Aorta (tissue), 5 donors: ENCODE results near the gene ADAMTS8. TPM values are rescaled to one million over a fixed set of nuclear protein-coding genes. Genes with fewer than 3 reads are reported as not detected.

Source experiments
- ATAC-seq: fragments of 200-7000 bp; cut with Tn5 transposase; one replicate; pipeline ENCODE4 v1.9.1; 2022; ENCODE audit warnings: moderate library complexity; ENCODE audit not compliant: low FRiP score
- DNase-seq, 2 donors: peaks; one replicate each; pipeline ENCODE4 v3.0.0-alpha.2; 2020
- H3K27ac ChIP-seq, 2 donors: one replicate each; pipeline ENCODE4 v1.5.1; 2013; ENCODE audit warnings: low read length in 2 of 2, mild to moderate bottlenecking in 2 of 2, moderate library complexity in 2 of 2, control low read depth in 1 of 2, inconsistent platforms in 1 of 2, low read depth in 1 of 2
- H3K27me3 ChIP-seq, 2 donors: one replicate each; pipeline ENCODE4 v1.6.1; 2013; ENCODE audit warnings: control low read depth in 1 of 2, low read length in 1 of 2, mild to moderate bottlenecking in 1 of 2, moderate library complexity in 1 of 2; ENCODE audit not compliant: insufficient read depth in 2 of 2, control insufficient read depth in 1 of 2
- H3K36me3 ChIP-seq, 2 donors: one replicate each; pipeline ENCODE4 v1.6.1; 2013; ENCODE audit warnings: control low read depth in 1 of 2, low read length in 1 of 2, mild to moderate bottlenecking in 1 of 2; ENCODE audit not compliant: insufficient read depth in 2 of 2, control insufficient read depth in 1 of 2
- H3K4me1 ChIP-seq, 2 donors: one replicate each; pipeline ENCODE4 v1.6.1; 2013; ENCODE audit warnings: low read length in 2 of 2, control low read depth in 1 of 2, mild to moderate bottlenecking in 1 of 2, moderate library complexity in 1 of 2; ENCODE audit not compliant: insufficient read depth in 2 of 2, control insufficient read depth in 1 of 2
- H3K4me3 ChIP-seq, 2 donors: one replicate each; pipeline ENCODE4 v1.5.1; 2013; ENCODE audit warnings: low read length in 2 of 2, control low read depth in 1 of 2, mild to moderate bottlenecking in 1 of 2
- H3K9me3 ChIP-seq: one replicate; pipeline ENCODE4 v1.6.1; 2013; ENCODE audit warnings: mild to moderate bottlenecking, low read length; ENCODE audit not compliant: control insufficient read depth
- WGBS, 2 donors: extraction: QIAGEN DNeasy Blood & Tissue Kit; methylation state at CpG; one replicate each; pipeline ENCODE4 v1.1.7; 2013; 5-methylcytosine and 5-hydroxymethylcytosine counted together
- intact Hi-C, 2 donors: fragments of 100-400 bp; cut with DNase I; formaldehyde crosslinking; loops; one replicate each; pipeline versions ENCODE4 v1.14.2 to v1.15.0; 2022
- polyA plus RNA-seq, 2 donors: library from polyadenylated mRNA; stranded (reverse); fragments of 200-250 nt; gene quantifications; one replicate each; pipeline ENCODE4 v1.2.3, GENCODE V29; 2013
- total RNA-seq, 2 donors: library from RNA; stranded (reverse); fragmentation: NEBNext Ultra II Directional; extraction: Animal tissue kit (Norgen Biotek cat#: 25700); gene quantifications; one replicate each; pipeline ENCODE4 v1.2.1, GENCODE V29; 2021
- donor health status: healthy with polysubstance abuse.
- donor health status: Bipolar disorder and iron deficiency.
- donor health status: DM: no; HTN: no; CAD: no.
- donor health status: DM: no; HTN: no; CAD: no.
- donor health status: DM: yes; HTN: yes; CAD: no.

The ADAMTS8 gene
- total and polyA plus RNA-seq, 4 donors: 3.3 to 64.9 (median 7.2) TPM

DNA sequence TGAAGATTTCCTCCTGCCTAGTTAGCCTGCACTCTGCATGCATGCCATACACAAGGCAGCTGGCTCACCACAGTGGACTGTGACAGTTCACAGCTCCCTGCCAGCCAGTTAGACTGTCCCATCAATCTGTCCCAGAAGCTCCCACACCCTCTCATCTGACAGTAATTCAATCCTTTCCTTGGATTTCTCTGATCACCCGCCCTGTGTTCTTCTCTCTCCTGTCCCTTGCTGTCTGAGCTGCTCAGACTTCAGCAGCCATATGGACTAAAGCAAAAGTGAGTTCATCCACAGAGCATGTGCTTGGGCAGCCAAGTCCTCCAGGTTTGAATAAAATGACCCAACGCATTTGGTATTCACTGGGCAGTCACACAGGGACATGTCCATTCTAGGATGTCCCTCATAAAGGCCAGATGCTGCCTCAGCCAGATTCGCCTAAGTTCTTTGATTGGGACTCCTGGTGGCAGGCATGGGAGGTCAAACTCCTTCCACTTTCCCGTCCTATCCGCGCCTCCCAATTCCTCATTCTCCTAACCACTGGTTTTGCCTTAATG lies 59.2 kb downstream of the ADAMTS8 start:
- no peaks in the 10 kb centered on the region for H3K27me3 ChIP-seq
- no peak overlapping the region for H3K27ac ChIP-seq
- intact Hi-C loops: no loop called here
- no peaks in the 10 kb centered on the region for H3K36me3 ChIP-seq
- WGBS, 2 donors: 52 to 59% methylated on average over 6 of the region's 6 CpGs
- peaks cover 0 to 3% of the 10 kb centered on the region in 2 donors for H3K4me1 ChIP-seq
- H3K9me3 ChIP-seq: no peaks in the 10 kb centered on the region
- no peak overlapping the region for H3K4me3 ChIP-seq
- ATAC-seq (no peak), DNase-seq (no peak)

DNA sequence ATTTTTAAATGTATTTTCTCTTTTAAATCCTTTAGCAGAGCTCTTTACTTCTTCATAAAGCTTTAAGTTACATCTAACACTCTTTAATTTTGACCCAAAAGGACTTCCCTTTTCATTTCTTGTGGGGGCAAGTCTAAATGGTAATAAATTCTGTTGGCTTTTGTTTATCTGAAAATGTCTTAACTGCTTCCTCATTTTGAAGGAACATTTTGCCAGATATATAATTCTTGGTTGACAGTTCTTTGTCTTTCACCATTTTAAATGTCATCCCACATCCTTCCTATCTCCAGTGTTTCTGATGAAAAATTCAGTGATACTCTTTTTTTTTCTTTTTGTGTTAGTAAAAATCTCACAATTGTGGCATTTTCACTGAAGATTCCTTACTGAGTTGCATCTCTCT lies 69.0 kb downstream of the ADAMTS8 start:
- no peak overlapping the region for H3K4me3 ChIP-seq
- H3K9me3 ChIP-seq: peaks cover 2% of the 10 kb centered on the region
- DNase-seq (no peak), ATAC-seq (no peak)
- no peak overlapping the region for H3K27ac ChIP-seq
- no peaks in the 10 kb centered on the region for H3K4me1 ChIP-seq
- intact Hi-C loops: no loop called here
- no peaks in the 10 kb centered on the region for H3K36me3 ChIP-seq
- no peaks in the 10 kb centered on the region for H3K27me3 ChIP-seq

DNA sequence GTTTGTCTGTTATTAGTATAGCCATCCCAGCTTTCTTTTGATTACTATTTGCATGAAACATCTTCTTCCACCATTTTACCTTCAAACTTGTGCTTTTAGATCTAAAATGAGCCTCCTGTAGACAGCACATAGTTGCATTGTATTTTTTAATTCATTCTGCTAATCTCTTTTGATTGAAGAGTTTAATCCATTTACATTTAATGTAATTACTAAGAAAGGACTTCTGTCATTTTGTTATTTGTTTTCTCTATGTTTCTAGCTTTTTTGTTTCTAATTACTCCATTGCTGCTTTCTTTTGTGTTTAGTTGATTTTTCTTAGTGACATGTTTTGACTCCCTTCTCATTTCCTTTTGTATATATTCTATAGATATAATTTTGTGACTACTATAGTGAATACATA lies 70.0 kb downstream of the ADAMTS8 start:
- intact Hi-C loops: no loop called here
- DNase-seq (no peak), ATAC-seq (no peak)
- Histone ChIP-seq H3K4me3 (no peak overlapping the region), H3K27me3 (no peaks in the 10 kb centered on the region), H3K9me3 (peaks cover 2% of the 10 kb centered on the region), H3K36me3 (no peaks in the 10 kb centered on the region), H3K27ac (no peak overlapping the region), H3K4me1 (no peaks in the 10 kb centered on the region)

Other genes starting within 250 kb of the ADAMTS8 start
- gene ZBTB44, start 113.7 kb downstream of the ADAMTS8 start, total RNA-seq: 10 to 100 TPM; 37.8 to 50.2 TPM
- 1 to 10 TPM; 8.3 to 8.6 TPM for gene ZBTB44, start 113.7 kb downstream of the ADAMTS8 start, polyA plus RNA-seq
- 10 to 100 TPM in 1 of 2 donors, 1 to 10 TPM in 1; 8.0 to 16.0 TPM for gene ADAMTS15, start 20.0 kb upstream of the ADAMTS8 start, total RNA-seq
- 1 to 10 TPM; 1.9 to 4.6 TPM for gene ADAMTS15, start 20.0 kb upstream of the ADAMTS8 start, polyA plus RNA-seq